A673 (cell line): ENCODE results near the gene PIGN.

Experiments
- CTCF ChIP-seq: fragments of 300-800, 200-600 bp; sonication (generic); conservative IDR thresholded peaks from 2 replicates; pipeline ENCODE4 v1.5.1; 2017; ENCODE audit warnings: low read depth, mild to moderate bottlenecking, antibody characterized with exemption, low read length, moderate library complexity, mixed read lengths
- EZH2 ChIP-seq: fragments of 200-600 bp; sonication (generic); IDR thresholded peaks from 2 replicates; pipeline ENCODE4 v1.6.1; 2017; ENCODE audit warnings: borderline replicate concordance, low read depth, mild to moderate bottlenecking, mixed read lengths, antibody characterized with exemption, low read length; ENCODE audit not compliant: poor library complexity, severe bottlenecking

- TF ChIP-seq CTCF (no peak), EZH2 (no peak)
Measured at GRCh38 chr18:62101321-62101721, 85.5 kb downstream of the PIGN start.
